ENCODE measurements around the gene TRIM40. TPM values are rescaled to one million over a fixed set of nuclear protein-coding genes. Genes with fewer than 3 reads are reported as not detected.

TRIM40 gene, protein sequence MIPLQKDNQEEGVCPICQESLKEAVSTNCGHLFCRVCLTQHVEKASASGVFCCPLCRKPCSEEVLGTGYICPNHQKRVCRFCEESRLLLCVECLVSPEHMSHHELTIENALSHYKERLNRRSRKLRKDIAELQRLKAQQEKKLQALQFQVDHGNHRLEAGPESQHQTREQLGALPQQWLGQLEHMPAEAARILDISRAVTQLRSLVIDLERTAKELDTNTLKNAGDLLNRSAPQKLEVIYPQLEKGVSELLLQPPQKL
- not detected for polyA plus RNA-seq (2012; ENCODE audit: low read depth, missing spikeins)

DNA sequence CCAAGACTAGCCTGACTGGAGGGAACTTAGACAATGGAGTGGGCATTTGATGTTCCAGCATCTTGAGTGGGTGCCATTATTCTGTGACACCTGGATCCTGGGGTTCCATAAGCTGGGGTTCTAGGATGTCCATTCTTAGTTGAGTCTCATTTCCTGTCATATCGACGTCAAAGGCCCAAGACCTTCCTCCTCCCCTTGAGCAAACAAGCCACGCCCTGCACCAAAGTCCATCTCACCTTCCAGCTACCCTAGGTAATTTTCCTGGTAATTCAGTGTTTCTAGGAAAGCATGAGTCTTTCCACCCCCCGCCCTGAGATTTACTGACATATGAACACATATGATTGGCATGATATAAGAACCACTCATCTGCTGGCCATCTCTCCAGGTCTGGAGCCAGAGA is at the start of gene TRIM40:
TSS of gene TRIM40 (plus strand) at position 384 of the 400 bp plus-strand sequence. CDS start 897 bp downstream, outside the sequence.
- DNase-seq (ENCODE audit: insufficient read length, low spot score) (no peak), FAIRE-seq (no peak)
- no peak for TF ChIP-seq POLR2A (IDR thresholded peaks at IDR 0.05; ENCODE audit: low read depth, low read length)
- no peak for TF ChIP-seq POU2F2 (IDR thresholded peaks at IDR 0.05; ENCODE audit: low read depth, low read length)
- no peak for TF ChIP-seq TAF1 (IDR thresholded peaks at IDR 0.05; ENCODE audit: low read depth, low read length)
- TF ChIP-seq SPI1 (IDR thresholded peaks at IDR 0.05; ENCODE audit: low read depth, low read length): no peak
- no peak for TF ChIP-seq PAX5 (IDR thresholded peaks at IDR 0.05; ENCODE audit: insufficient read depth, low read length, severe bottlenecking)
- TF ChIP-seq POLR2AphosphoS5 (IDR thresholded peaks at IDR 0.05; ENCODE audit: low read depth, low read length): no peak

DNA sequence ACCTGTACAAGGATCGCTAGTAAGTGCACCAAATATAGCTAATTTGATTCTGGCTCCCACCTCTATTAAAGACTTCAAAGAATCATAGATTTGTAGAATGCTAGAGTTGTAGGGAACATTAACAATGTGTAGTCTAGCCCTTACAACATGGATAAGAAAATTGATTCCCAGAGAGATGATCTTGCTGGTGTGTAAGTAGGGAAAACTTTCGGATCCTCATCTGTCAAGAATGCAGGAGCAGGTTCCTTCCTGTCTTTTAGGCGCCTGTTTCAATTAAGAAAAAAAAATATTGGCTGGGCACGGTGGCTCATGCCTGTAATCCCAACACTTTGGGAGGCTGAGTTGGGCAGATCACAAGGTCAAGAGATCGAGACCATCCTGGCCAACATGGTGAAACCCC is 48.1 kb upstream of the TRIM40 start:
- FAIRE-seq: no peak
- no peak for TF ChIP-seq SPI1 (IDR thresholded peaks at IDR 0.05; ENCODE audit: low read depth, low read length)
- no peak for TF ChIP-seq PAX5 (IDR thresholded peaks at IDR 0.05; ENCODE audit: insufficient read depth, low read length, severe bottlenecking)
- no peak for TF ChIP-seq POLR2AphosphoS5 (IDR thresholded peaks at IDR 0.05; ENCODE audit: low read depth, low read length)
- TF ChIP-seq POLR2A (IDR thresholded peaks at IDR 0.05; ENCODE audit: low read depth, low read length): no peak

DNA sequence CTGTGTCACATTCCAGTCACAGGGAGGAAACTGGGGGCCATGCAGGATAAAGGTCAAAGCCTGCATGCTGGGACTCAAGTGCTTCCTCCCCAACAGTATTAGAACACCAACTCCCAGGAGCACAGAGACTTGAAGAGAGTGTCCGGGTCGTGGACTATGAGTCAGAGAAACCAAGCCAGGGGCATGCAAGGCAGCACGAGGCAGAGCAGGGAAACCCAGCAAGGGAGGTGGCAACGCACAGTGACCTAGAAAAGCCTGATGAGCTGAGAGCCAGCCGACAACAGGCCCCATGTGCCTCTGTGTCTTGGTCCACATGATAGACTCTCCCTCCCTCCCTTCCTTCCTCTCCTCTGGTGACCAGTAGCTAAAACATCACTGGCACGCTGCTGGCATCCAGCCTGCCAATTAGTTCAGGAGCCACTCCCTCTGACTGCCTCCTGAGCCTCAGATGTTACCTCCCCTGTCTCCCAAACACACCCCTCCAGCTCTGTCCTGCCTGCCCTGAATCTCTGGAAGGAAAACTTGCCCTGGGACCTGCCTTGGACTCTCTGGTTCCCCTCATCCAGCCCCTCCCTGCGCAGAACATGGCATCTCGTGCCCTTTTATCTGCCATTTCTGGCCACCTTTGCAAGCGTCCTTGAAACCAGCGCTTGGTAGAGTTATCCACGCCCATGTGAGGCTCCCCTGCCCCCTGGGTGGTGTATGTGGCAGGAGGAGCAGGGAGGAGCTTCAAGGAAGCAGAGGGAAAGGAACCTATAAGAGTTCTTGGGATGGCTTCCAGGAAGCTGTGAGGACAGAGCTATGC is 44.2 kb upstream of the TRIM40 start:
- DNase-seq (ENCODE audit: insufficient read length, low spot score) (no peak), FAIRE-seq (no peak)
- TF ChIP-seq TAF1 (IDR thresholded peaks at IDR 0.05; ENCODE audit: low read depth, low read length) (no peak), POU2F2 (IDR thresholded peaks at IDR 0.05; ENCODE audit: low read depth, low read length) (no peak), PAX5 (IDR thresholded peaks at IDR 0.05; ENCODE audit: insufficient read depth, low read length, severe bottlenecking) (no peak), POLR2AphosphoS5 (IDR thresholded peaks at IDR 0.05; ENCODE audit: low read depth, low read length) (no peak), SPI1 (IDR thresholded peaks at IDR 0.05; ENCODE audit: low read depth, low read length) (no peak), POLR2A (IDR thresholded peaks at IDR 0.05; ENCODE audit: low read depth, low read length) (no peak)

More for the DNA sequence above, 48.1 kb upstream of the TRIM40 start:
- DNase-seq (ENCODE audit: insufficient read length, low spot score): no peak

DNA sequence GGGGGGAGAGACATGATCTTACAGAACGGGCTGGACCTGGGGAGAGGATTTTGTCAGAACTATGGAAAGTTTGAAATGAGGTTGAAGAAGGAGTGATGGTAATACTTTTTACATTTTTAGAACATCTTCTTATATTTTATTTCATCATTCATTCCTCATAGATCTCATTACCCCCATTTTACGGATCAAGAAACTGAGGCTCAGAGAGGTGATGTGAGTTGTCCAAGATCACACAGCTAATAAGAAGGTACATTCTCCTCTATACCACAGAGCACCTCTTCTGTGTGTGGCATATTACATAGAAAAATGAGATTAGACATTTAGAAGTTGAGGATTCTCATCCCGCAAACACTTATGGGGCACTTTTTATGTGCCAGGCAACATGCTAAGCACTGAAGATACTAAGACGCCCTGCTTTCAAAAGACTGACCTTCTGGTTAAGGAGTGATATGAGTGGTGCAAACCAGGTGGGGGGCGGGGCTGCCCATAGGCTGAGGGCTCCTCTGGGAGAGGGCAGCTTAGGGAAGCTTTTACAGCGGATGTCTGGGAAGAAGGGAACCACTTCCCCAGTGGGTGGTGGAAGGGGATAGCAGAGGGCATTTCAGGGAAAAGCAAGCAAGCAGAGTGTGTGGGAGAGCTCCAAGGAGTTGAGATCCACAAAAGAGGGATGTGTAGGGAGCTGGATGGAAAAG is 42.9 kb upstream of the TRIM40 start:
- FAIRE-seq: no peak
- TF ChIP-seq TAF1 (IDR thresholded peaks at IDR 0.05; ENCODE audit: low read depth, low read length) (no peak), POLR2A (IDR thresholded peaks at IDR 0.05; ENCODE audit: low read depth, low read length) (no peak), POLR2AphosphoS5 (IDR thresholded peaks at IDR 0.05; ENCODE audit: low read depth, low read length) (no peak), POU2F2 (IDR thresholded peaks at IDR 0.05; ENCODE audit: low read depth, low read length) (no peak), SPI1 (IDR thresholded peaks at IDR 0.05; ENCODE audit: low read depth, low read length) (no peak), PAX5 (IDR thresholded peaks at IDR 0.05; ENCODE audit: insufficient read depth, low read length, severe bottlenecking) (no peak)
- DNase-seq (ENCODE audit: insufficient read length, low spot score): no peak

DNA sequence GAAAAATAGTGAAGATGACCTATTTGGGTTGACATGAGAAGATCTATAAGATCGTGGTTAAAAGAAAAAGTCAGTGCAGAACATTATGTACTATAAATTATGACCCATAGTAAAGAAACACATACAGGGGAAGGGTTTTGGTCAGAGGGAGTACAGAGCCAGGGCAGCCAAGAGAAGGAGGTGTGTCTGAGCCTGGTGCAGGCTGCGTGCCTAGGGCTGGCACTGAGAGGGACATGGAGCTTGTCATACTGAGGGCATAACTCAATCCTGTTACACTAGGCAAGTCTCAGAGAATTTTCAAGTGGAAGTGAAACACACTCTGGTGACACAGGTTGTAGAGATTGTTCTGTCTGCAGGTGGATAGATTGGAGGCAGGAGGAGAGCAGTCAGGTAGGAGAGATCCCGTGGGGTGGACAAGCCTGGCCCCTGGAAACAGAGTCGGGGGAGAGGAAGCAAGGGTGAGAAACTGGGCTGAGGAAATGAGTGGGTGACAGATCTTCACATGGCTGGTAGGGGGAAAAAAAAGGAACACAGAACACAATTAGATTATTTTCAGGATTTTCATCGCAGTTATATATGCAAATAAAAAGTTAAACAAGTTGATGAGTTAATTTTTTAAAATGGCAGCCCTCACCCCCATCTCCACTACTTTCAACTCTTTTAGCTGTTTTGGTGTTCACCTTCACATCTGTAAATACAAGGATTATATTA is 41.8 kb upstream of the TRIM40 start:
- no peak for DNase-seq (ENCODE audit: insufficient read length, low spot score)
- no peak for FAIRE-seq
- no peak for TF ChIP-seq POU2F2 (IDR thresholded peaks at IDR 0.05; ENCODE audit: low read depth, low read length)
- TF ChIP-seq TAF1 (IDR thresholded peaks at IDR 0.05; ENCODE audit: low read depth, low read length): no peak

DNA sequence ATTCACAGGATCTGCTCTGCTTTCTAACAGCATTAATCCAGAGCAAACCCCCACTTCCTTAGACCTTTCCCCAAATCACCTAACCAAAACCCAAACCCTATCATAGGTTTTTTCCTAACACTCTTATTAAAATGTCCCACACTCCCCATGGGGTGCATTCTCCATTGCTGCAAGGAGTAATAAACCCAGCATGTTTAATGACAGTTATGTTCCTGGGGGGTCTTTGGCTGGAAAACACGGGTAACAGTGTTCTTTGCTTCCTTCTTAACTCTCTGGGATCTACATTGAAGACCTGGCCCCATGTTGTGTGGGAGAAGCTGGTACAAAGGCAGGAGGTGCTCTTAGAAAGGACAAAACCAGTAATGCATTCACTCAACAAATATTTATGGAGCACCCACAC is 39.1 kb upstream of the TRIM40 start:
- DNase-seq (ENCODE audit: insufficient read length, low spot score): no peak
- FAIRE-seq: no peak
- TF ChIP-seq POLR2A (IDR thresholded peaks at IDR 0.05; ENCODE audit: low read depth, low read length): no peak
- no peak for TF ChIP-seq POU2F2 (IDR thresholded peaks at IDR 0.05; ENCODE audit: low read depth, low read length)
- no peak for TF ChIP-seq PAX5 (IDR thresholded peaks at IDR 0.05; ENCODE audit: insufficient read depth, low read length, severe bottlenecking)
- no peak for TF ChIP-seq TAF1 (IDR thresholded peaks at IDR 0.05; ENCODE audit: low read depth, low read length)
- no peak for TF ChIP-seq POLR2AphosphoS5 (IDR thresholded peaks at IDR 0.05; ENCODE audit: low read depth, low read length)
- no peak for TF ChIP-seq SPI1 (IDR thresholded peaks at IDR 0.05; ENCODE audit: low read depth, low read length)

DNA sequence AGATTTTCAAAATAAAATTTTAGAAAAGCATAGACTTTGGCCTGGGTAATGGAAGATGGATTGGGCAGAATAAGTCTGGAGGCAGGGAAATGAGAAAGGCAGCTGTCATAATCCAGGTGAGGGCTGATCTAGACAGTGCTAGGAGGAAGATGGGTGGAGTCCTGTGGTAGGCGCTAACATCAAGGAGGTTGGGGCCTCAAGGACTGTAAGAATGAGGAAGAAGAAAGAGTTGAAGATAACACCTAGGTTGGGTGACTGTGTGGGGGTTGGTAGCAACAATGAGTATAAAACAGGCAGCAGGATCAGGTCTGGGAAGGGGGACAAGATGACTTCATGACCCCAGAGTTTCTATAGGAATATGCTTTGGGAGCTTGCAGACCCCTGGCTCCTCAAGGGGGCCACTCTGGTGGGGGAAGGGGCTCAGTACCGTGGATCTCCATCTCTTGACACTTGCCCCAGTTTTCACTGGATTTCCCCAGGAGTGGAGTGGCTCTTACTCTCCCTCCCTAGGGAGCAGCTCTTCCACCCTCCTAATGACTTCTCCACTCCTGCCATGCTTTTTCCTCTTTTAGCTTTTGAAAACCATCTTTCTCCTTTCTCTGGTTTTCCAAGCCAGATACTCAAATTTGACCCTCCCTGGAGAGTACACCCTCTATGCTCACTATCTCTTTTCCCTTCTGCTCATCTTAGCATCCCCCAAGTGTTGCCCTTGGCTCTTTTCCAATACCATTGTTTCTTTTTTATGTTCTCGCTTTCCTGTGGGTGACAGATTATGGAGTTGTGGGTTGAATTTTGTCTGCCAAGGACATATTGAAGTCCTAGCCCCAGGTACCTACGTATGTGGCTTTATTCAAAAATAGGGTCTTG is 37.8 kb upstream of the TRIM40 start:
- FAIRE-seq (no peak), DNase-seq (ENCODE audit: insufficient read length, low spot score) (no peak)
- TF ChIP-seq POLR2A (IDR thresholded peaks at IDR 0.05; ENCODE audit: low read depth, low read length) (no peak), PAX5 (IDR thresholded peaks at IDR 0.05; ENCODE audit: insufficient read depth, low read length, severe bottlenecking) (no peak), POLR2AphosphoS5 (IDR thresholded peaks at IDR 0.05; ENCODE audit: low read depth, low read length) (no peak)

DNA sequence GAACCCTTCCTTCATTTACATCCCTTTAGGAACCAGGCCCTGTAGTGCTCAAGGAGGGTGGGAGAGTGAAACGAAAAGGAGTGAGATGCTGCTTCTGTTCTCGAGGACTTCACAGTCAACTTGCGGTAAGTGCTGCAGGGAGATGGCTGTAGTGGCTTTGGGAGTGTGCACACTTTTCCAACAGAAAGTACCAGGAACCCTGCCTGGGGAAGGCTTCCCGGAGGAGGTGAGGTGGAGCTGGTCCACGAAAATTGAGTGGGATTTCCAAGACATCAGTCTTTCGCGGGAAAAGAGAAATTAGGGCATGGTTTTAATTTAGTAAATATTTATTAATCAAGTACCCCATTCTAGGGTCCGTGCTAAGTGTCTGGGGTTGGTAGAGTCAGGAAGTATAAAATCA is 35.8 kb upstream of the TRIM40 start:
- DNase-seq (ENCODE audit: insufficient read length, low spot score): no peak
- no peak for TF ChIP-seq TAF1 (IDR thresholded peaks at IDR 0.05; ENCODE audit: low read depth, low read length)

More for the DNA sequence above, 35.8 kb upstream of the TRIM40 start:
- FAIRE-seq: no peak

Data from GM12891 (cell line).